H9 (cell line): ENCODE measurements around the gene ATPAF2. TPM values are rescaled to one million over a fixed set of nuclear protein-coding genes. Genes with fewer than 3 reads are reported as not detected.

Experiments
- DNase-seq: peaks from one replicate; pipeline ENCODE4 v3.0.0-alpha.2; 2017
- H2AFZ ChIP-seq: one replicate; pipeline ENCODE4 v1.6.1; 2013; ENCODE audit warnings: mild to moderate bottlenecking, low read length, control low read depth, moderate library complexity
- H2AK5ac ChIP-seq: 2 replicates; pipeline ENCODE4 v1.6.1; 2013; ENCODE audit warnings: low read length, control low read depth, mixed read lengths; ENCODE audit not compliant: insufficient read length
- H2BK120ac ChIP-seq: one replicate; pipeline ENCODE4 v1.6.1; 2013; ENCODE audit warnings: low read depth, mild to moderate bottlenecking, low read length, control low read depth, inconsistent platforms; ENCODE audit not compliant: poor library complexity, severe bottlenecking
- H2BK12ac ChIP-seq: 2 replicates; pipeline ENCODE4 v1.6.1; 2013; ENCODE audit warnings: low read length, control low read depth, mixed read lengths, low read depth; ENCODE audit not compliant: insufficient read length
- H2BK15ac ChIP-seq: 2 replicates; pipeline ENCODE4 v1.6.1; 2013; ENCODE audit warnings: low read depth, low read length, control low read depth
- H2BK20ac ChIP-seq: one replicate; pipeline ENCODE4 v1.6.1; 2013; ENCODE audit warnings: low read depth, mild to moderate bottlenecking, low read length, control low read depth, inconsistent platforms; ENCODE audit not compliant: poor library complexity, severe bottlenecking
- H2BK5ac ChIP-seq: 2 replicates; pipeline ENCODE4 v1.6.1; 2013; ENCODE audit warnings: low read length, control low read depth, mixed read lengths; ENCODE audit not compliant: insufficient read length
- H3K14ac ChIP-seq: 2 replicates; pipeline ENCODE4 v1.6.1; 2013; ENCODE audit warnings: low read length, control low read depth; ENCODE audit not compliant: insufficient read depth
- H3K18ac ChIP-seq: 2 replicates; pipeline ENCODE4 v1.6.1; 2013; ENCODE audit warnings: low read depth, mild to moderate bottlenecking, mixed read lengths, low read length, control low read depth; ENCODE audit not compliant: insufficient read length
- H3K23ac ChIP-seq: 2 replicates; pipeline ENCODE4 v1.6.1; 2013; ENCODE audit warnings: low read length, control low read depth, mixed read lengths, low read depth; ENCODE audit not compliant: insufficient read length
- H3K23me2 ChIP-seq: 2 replicates; pipeline ENCODE4 v1.6.1; 2013; ENCODE audit warnings: low read depth, mild to moderate bottlenecking, mixed read lengths, low read length, control low read depth; ENCODE audit not compliant: insufficient read length, poor library complexity, severe bottlenecking
- H3K27ac ChIP-seq: 2 replicates; pipeline ENCODE4 v1.5.1; 2013; ENCODE audit warnings: low read length, control low read depth, mixed read lengths, low read depth; ENCODE audit not compliant: insufficient read length
- H3K27me3 ChIP-seq: 2 replicates; pipeline ENCODE4 v1.6.1; 2013; ENCODE audit warnings: low read length, control low read depth, inconsistent platforms; ENCODE audit not compliant: insufficient read depth
- H3K4ac ChIP-seq: 2 replicates; pipeline ENCODE4 v1.6.1; 2013; ENCODE audit warnings: low read depth, mild to moderate bottlenecking, control low read depth, inconsistent platforms, low read length, moderate library complexity
- H3K4me1 ChIP-seq: 2 replicates; pipeline ENCODE4 v1.6.1; 2013; ENCODE audit warnings: low read length, control low read depth, inconsistent platforms; ENCODE audit not compliant: insufficient read depth
- H3K4me2 ChIP-seq: 2 replicates; pipeline ENCODE4 v1.6.1; 2013; ENCODE audit warnings: low read length, control low read depth, mixed read lengths; ENCODE audit not compliant: insufficient read length, insufficient read depth
- H3K56ac ChIP-seq: 2 replicates; pipeline ENCODE4 v1.6.1; 2013; ENCODE audit warnings: low read depth, mild to moderate bottlenecking, mixed read lengths, low read length, control low read depth; ENCODE audit not compliant: insufficient read length
- H3K79me1 ChIP-seq: 2 replicates; pipeline ENCODE4 v1.6.1; 2013; ENCODE audit warnings: low read depth, mild to moderate bottlenecking, moderate library complexity, low read length, control low read depth, inconsistent platforms; ENCODE audit not compliant: insufficient read depth, poor library complexity, severe bottlenecking
- H3K79me2 ChIP-seq: 2 replicates; pipeline ENCODE4 v1.6.1; 2013; ENCODE audit warnings: low read length, control low read depth, inconsistent platforms; ENCODE audit not compliant: insufficient read depth
- H3K9ac ChIP-seq: 2 replicates; pipeline ENCODE4 v1.6.1; 2013; ENCODE audit warnings: low read length, control low read depth, mixed read lengths; ENCODE audit not compliant: insufficient read length; ENCODE audit errors: extremely low read depth
- H3K9me3 ChIP-seq: one replicate; pipeline ENCODE4 v1.6.1; 2013; ENCODE audit warnings: low read depth, low read length, inconsistent platforms; ENCODE audit not compliant: control insufficient read depth
- H3T11ph ChIP-seq: one replicate; pipeline ENCODE4 v1.6.1; 2013; ENCODE audit warnings: mild to moderate bottlenecking, low read length, control low read depth, inconsistent platforms
- H4K20me1 ChIP-seq: one replicate; pipeline ENCODE4 v1.6.1; 2013; ENCODE audit not compliant: control insufficient read depth, insufficient read length, insufficient read depth
- H4K5ac ChIP-seq: 2 replicates; pipeline ENCODE4 v1.6.1; 2013; ENCODE audit warnings: low read depth, mild to moderate bottlenecking, mixed read lengths, low read length, control low read depth; ENCODE audit not compliant: insufficient read length
- H4K8ac ChIP-seq: replicated peaks from 2 replicates; pipeline ENCODE4 v1.6.1; 2013; ENCODE audit warnings: low read length, control low read depth, mixed read lengths, low read depth; ENCODE audit not compliant: insufficient read length
- H4K91ac ChIP-seq: 2 replicates; pipeline ENCODE4 v1.6.1; 2013; ENCODE audit warnings: low read depth, mild to moderate bottlenecking, moderate library complexity, mixed read lengths, low read length, control low read depth; ENCODE audit not compliant: insufficient read length
- H3K27ac Mint-ChIP-seq, 3 experiments: 2 replicates in 2 of 3; 3 replicates in 1 of 3; pipeline ENCODE4 v1.8.0; 2020 to 2021; ENCODE audit warnings: mixed read lengths in 3 of 3, mild to moderate bottlenecking in 1 of 3, moderate library complexity in 1 of 3
- H3K27me3 Mint-ChIP-seq: 2 replicates; pipeline ENCODE4 v1.8.0; 2021; ENCODE audit warnings: low read depth, mild to moderate bottlenecking, moderate library complexity, mixed read lengths
- H3K36me3 Mint-ChIP-seq, 3 experiments: 2 replicates in 2 of 3; 3 replicates in 1 of 3; pipeline ENCODE4 v1.8.0; 2020 to 2021; ENCODE audit warnings: low read depth in 3 of 3, mixed read lengths in 3 of 3; ENCODE audit not compliant: insufficient read depth in 1 of 3
- H3K4me1 Mint-ChIP-seq, 2 experiments: 2 replicates each; pipeline ENCODE4 v1.8.0; 2020; ENCODE audit warnings: mixed read lengths in 2 of 2
- H3K4me3 Mint-ChIP-seq, 2 experiments: 2 replicates in 1 of 2; 3 replicates in 1 of 2; pipeline ENCODE4 v1.8.0; 2020 to 2021; ENCODE audit warnings: mild to moderate bottlenecking in 2 of 2, mixed read lengths in 2 of 2, moderate library complexity in 1 of 2
- H3K9me3 Mint-ChIP-seq, 2 experiments: 2 replicates in 1 of 2; 3 replicates in 1 of 2; pipeline ENCODE4 v1.8.0; 2020; ENCODE audit warnings: mild to moderate bottlenecking in 2 of 2, mixed read lengths in 2 of 2, moderate library complexity in 1 of 2
- WGBS: extraction: QIAGEN DNeasy Blood & Tissue Kit; methylation state at CpG from one replicate; pipeline ENCODE4 v1.1.7; 2013; ENCODE audit warnings: missing lambda C conversion rate, low lambda C conversion rate, mixed read lengths; ENCODE audit not compliant: insufficient read length; ENCODE audit errors: extremely low coverage; 5-methylcytosine and 5-hydroxymethylcytosine counted together
- total RNA-seq: library from RNA; stranded (reverse); gene quantifications from 2 replicates; pipeline ENCODE4 v1.2.1, GENCODE V29; 2021
- TF ChIP-seq, protein P1 (sequence below): fragments of 200-600 bp; sonication (generic); conservative IDR thresholded peaks from 3 replicates; pipeline ENCODE4 v1.8.0; 2021; ENCODE audit warnings: antibody characterized with exemption, mild to moderate bottlenecking

The ATPAF2 gene
- total RNA-seq, 1 experiment from 2014 or later, result 21.4 TPM

DNA sequence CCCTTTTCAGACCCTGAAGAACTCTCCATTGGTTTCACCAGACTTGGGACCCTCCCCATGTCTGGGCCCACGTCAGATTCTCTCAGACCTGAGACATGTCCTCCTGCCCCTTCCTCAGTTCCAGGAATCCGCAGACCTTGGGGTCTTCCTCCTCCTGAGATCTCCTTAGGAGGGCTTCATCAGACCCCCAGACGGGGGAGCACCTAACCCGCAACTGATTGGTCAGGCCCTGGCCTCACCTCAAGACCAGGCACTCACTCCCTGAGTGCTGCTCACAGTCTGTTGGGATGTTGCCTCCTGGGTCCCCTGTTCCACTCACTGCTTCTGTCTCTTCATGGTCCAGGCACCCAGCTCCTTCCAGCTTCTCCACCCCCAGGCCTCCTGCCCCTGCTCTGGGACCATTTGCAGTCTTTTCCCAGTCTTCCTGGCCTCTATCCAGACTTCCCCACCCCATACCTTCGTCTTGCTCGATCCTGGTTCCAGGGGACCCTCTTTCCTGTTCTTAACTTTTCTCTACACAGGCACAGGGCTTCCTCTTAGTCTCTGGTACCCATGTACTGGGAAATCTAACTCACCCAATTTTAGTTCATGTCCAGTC is 1.4 kb upstream of the ATPAF2 start:
- H2AFZ ChIP-seq, result no peak overlapping the region
- H3K79me2 ChIP-seq, result no peaks in the 10 kb centered on the region

More for the DNA sequence above, 1.4 kb upstream of the ATPAF2 start:
- Histone ChIP-seq H2BK5ac (no peak overlapping the region), H3T11ph (no peak overlapping the region), H2BK20ac (no peak overlapping the region), H4K20me1 (no peaks in the 10 kb centered on the region), H4K5ac (no peak overlapping the region), H3K56ac (no peak overlapping the region), H4K91ac (no peak overlapping the region), H3K4me2 (peak overlapping the region; percentile 86), H2AK5ac (no peak overlapping the region), H3K18ac (no peak overlapping the region), H2BK120ac (no peak overlapping the region), H3K27me3 (no peaks in the 10 kb centered on the region), H3K9me3 (no peaks in the 10 kb centered on the region), H3K4me1 (no peaks in the 10 kb centered on the region; the same call in 1 of the 2 replicates), H3K79me1 (no peaks in the 10 kb centered on the region), H3K23ac (no peak overlapping the region), H2BK15ac (no peak overlapping the region), H4K8ac (no peak overlapping the region), H3K9ac (peak overlapping the region; percentile 9), H3K4ac (no peak overlapping the region), H3K27ac (no peak overlapping the region), H3K14ac (no peak overlapping the region; the same call in 1 of the 2 replicates), H3K23me2 (peaks cover 12% of the 10 kb centered on the region), H2BK12ac (no peak overlapping the region)
- H3K4me3 Mint-ChIP-seq, result peak overlapping the region; percentile 86 to 94
- H3K4me1 Mint-ChIP-seq, result peaks cover 30 to 35% of the 10 kb centered on the region in 2 experiments
- peaks cover 4% of the 10 kb centered on the region for H3K27me3 Mint-ChIP-seq
- no peak for DNase-seq
- H3K27ac Mint-ChIP-seq, result peak overlapping the region in 1 of 3 experiments; percentile 70; a peak in 4 of 7 replicates
- TF ChIP-seq, protein P1, sequence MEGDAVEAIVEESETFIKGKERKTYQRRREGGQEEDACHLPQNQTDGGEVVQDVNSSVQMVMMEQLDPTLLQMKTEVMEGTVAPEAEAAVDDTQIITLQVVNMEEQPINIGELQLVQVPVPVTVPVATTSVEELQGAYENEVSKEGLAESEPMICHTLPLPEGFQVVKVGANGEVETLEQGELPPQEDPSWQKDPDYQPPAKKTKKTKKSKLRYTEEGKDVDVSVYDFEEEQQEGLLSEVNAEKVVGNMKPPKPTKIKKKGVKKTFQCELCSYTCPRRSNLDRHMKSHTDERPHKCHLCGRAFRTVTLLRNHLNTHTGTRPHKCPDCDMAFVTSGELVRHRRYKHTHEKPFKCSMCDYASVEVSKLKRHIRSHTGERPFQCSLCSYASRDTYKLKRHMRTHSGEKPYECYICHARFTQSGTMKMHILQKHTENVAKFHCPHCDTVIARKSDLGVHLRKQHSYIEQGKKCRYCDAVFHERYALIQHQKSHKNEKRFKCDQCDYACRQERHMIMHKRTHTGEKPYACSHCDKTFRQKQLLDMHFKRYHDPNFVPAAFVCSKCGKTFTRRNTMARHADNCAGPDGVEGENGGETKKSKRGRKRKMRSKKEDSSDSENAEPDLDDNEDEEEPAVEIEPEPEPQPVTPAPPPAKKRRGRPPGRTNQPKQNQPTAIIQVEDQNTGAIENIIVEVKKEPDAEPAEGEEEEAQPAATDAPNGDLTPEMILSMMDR, result no peak
- H3K36me3 Mint-ChIP-seq, result peaks cover 0 to 5% (median 2%) of the 10 kb centered on the region in 3 experiments; a peak in 3 of 7 replicates
- no peaks in the 10 kb centered on the region; a peak in 2 of 5 replicates for H3K9me3 Mint-ChIP-seq
- no CpG with 5 or more reads among the region's 6 CpGs for WGBS
